OCI-LY7 (cell line): ENCODE data around the gene CDT1.

ENCODE experiments used
- CTCF ChIP-seq: fragments of 200-600 bp; sonication (generic); conservative IDR thresholded peaks from 2 replicates; pipeline ENCODE4 v1.5.1; 2014; ENCODE audit warnings: mild to moderate bottlenecking, antibody characterized with exemption, low read length, moderate library complexity, mixed read lengths
- EZH2phosphoT487 ChIP-seq: fragments of 200-600 bp; sonication (generic); IDR thresholded peaks from 2 replicates; pipeline ENCODE4 v1.6.1; 2018; ENCODE audit warnings: low read depth, borderline replicate concordance, mild to moderate bottlenecking, mixed run types, antibody characterized with exemption, low read length, moderate library complexity, mixed read lengths

- no peak for TF ChIP-seq CTCF
- no peak for TF ChIP-seq EZH2phosphoT487
Measured at GRCh38 chr16:88781140-88782077, 22.2 kb upstream of the CDT1 start.
